A673 (cell line): ENCODE measurements around the gene SF3A2. TPM values are rescaled to one million over a fixed set of nuclear protein-coding genes. Genes with fewer than 3 reads are reported as not detected.
"Not testable (repeated sequence)": the region's sequence is repeated elsewhere in the genome, so short reads cannot be mapped to it uniquely, and the experiment has no call there.

Source experiments
- BruUV-seq: library from RNA; stranded (reverse); fragments of 400-500 nt; replicated peaks from 2 replicates; lab custom pipeline; 2021; lab: Mats Ljungman, UMichigan
- CTCF ChIA-PET: fragments of 300-600 bp; sonication (Branson Sonifier 250); formaldehyde crosslinking; loops from one replicate; lab custom pipeline; 2022; ENCODE audit warnings: antibody characterized with exemption; lab: Charles Lee
- POLR2A ChIA-PET: fragments of 300-600 bp; sonication (Branson Sonifier 250); formaldehyde crosslinking; loops from one replicate; lab custom pipeline; 2022; ENCODE audit warnings: antibody characterized with exemption; ENCODE audit not compliant: low non-redundant PET; lab: Charles Lee
- DNase-seq: peaks from one replicate; pipeline ENCODE4 v3.0.0-alpha.2; 2015; ENCODE audit warnings: low spot score
- H3K27ac ChIP-seq: fragments of 200-600 bp; sonication (generic); 2 replicates; pipeline ENCODE4 v1.5.1; 2016; ENCODE audit warnings: mixed run types, low read depth, mild to moderate bottlenecking, mixed read lengths, antibody characterized with exemption, low read length; ENCODE audit not compliant: poor library complexity, severe bottlenecking
- H3K27me3 ChIP-seq: fragments of 200-600 bp; sonication (generic); replicated peaks from 2 replicates; pipeline ENCODE4 v1.6.1; 2017; ENCODE audit warnings: mixed run types, low read depth, mild to moderate bottlenecking, mixed read lengths, antibody characterized with exemption, low read length; ENCODE audit not compliant: insufficient read depth, poor library complexity
- H3K36me3 ChIP-seq: fragments of 200-600 bp; sonication (generic); 2 replicates; pipeline ENCODE4 v1.6.1; 2016; ENCODE audit warnings: mixed run types, mild to moderate bottlenecking, mixed read lengths, antibody characterized with exemption, low read length; ENCODE audit not compliant: insufficient read depth, poor library complexity, severe bottlenecking
- H3K4me1 ChIP-seq: fragments of 200-600 bp; sonication (generic); 2 replicates; pipeline ENCODE4 v1.6.1; 2017; ENCODE audit warnings: mixed run types, mild to moderate bottlenecking, mixed read lengths, antibody characterized with exemption, low read length; ENCODE audit not compliant: insufficient read depth, poor library complexity, severe bottlenecking
- H3K4me3 ChIP-seq: fragments of 200-600 bp; sonication (generic); 2 replicates; pipeline ENCODE4 v1.5.1; 2016; ENCODE audit warnings: low read depth, mixed run types, mild to moderate bottlenecking, mixed read lengths, low read length; ENCODE audit not compliant: poor library complexity, severe bottlenecking
- H3K9me3 ChIP-seq: fragments of 200-600 bp; sonication (generic); 2 replicates; pipeline ENCODE4 v1.6.1; 2016; ENCODE audit warnings: mixed run types, low read depth, mild to moderate bottlenecking, mixed read lengths, antibody characterized with exemption, low read length; ENCODE audit not compliant: poor library complexity, severe bottlenecking
- EZH2 ChIP-seq: fragments of 200-600 bp; sonication (generic); IDR thresholded peaks from 2 replicates; pipeline ENCODE4 v1.6.1; 2017; ENCODE audit warnings: borderline replicate concordance, low read depth, mild to moderate bottlenecking, mixed read lengths, antibody characterized with exemption, low read length; ENCODE audit not compliant: poor library complexity, severe bottlenecking
- intact Hi-C: fragments of 100-400 bp; cut with micrococcal nuclease; formaldehyde crosslinking; loops from one replicate; pipeline ENCODE4 v1.10.0; 2022; ENCODE audit not compliant: unreplicated experiment
- total RNA-seq: library from RNA; stranded (reverse); gene quantifications from 2 replicates; pipeline ENCODE4 v1.2.3, GENCODE V29; 2021
- TF ChIP-seq, protein P1 (sequence below): fragments of 300-800, 200-600 bp; sonication (generic); conservative IDR thresholded peaks from 2 replicates; pipeline ENCODE4 v1.5.1; 2017; ENCODE audit warnings: low read depth, mild to moderate bottlenecking, antibody characterized with exemption, low read length, moderate library complexity, mixed read lengths

Gene SF3A2
- total RNA-seq, 1 experiment from 2014 or later = 187 TPM

DNA sequence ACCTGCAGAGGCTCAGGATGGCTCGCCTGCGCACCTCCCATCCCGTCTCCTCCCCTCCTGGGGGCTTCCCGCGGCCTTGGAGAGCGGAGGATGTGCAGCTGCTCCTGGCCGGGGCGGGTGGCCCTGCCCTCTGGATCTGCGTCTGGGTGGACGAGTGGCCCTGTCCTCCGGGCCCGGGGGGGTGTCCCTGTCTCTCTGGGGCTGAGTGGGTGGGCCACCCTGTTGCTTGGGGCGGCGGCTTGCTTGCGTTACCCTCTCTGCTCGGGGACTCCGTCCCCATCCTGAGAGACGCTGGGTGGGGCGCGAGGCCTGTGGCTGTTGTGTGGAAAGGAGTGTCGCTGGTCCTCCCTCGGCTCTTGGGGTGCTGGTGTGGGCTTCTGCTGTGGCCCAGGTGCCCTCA, 38.3 kb upstream of the SF3A2 start:
- peaks cover 21% of the 10 kb centered on the region for H3K36me3 ChIP-seq
- intact Hi-C loops = no loop called here

DNA sequence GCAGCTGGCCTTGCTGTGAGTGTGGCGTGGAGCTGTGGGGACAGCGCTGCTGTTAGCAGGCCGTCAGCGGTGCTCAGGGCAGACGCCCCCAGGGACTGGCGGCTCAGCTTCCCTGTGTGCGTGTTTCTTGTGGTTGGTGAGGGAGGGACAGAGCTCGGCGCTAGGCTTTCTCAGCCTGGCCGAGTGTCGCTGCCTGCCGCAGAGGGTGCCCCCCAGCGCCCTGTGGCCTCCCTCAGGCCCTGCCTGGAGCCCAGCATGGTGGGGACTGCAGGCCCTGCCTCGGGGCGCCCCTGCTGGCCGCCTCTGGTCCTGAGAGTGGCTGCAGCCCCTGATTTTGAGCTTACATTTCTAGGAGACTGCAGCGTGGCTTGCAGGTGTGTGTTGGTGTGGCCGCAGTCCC, 37.4 kb upstream of the SF3A2 start:
- intact Hi-C loops = no loop called here
- ChIA-PET CTCF (interaction anchor here (0.6 kb wide), 1 partner anchor 54 kb away, joined by 3 read pairs; no protein-coding TSS in a partner anchor), POLR2A (no interaction called here)
- TF ChIP-seq EZH2 = no peak
- TF ChIP-seq, protein P1, sequence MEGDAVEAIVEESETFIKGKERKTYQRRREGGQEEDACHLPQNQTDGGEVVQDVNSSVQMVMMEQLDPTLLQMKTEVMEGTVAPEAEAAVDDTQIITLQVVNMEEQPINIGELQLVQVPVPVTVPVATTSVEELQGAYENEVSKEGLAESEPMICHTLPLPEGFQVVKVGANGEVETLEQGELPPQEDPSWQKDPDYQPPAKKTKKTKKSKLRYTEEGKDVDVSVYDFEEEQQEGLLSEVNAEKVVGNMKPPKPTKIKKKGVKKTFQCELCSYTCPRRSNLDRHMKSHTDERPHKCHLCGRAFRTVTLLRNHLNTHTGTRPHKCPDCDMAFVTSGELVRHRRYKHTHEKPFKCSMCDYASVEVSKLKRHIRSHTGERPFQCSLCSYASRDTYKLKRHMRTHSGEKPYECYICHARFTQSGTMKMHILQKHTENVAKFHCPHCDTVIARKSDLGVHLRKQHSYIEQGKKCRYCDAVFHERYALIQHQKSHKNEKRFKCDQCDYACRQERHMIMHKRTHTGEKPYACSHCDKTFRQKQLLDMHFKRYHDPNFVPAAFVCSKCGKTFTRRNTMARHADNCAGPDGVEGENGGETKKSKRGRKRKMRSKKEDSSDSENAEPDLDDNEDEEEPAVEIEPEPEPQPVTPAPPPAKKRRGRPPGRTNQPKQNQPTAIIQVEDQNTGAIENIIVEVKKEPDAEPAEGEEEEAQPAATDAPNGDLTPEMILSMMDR = peak; percentile 27; the same call in 1 of the 2 replicates
- Histone ChIP-seq H3K9me3 (no peaks in the 10 kb centered on the region), H3K4me1 (no peaks in the 10 kb centered on the region), H3K27me3 (no peaks in the 10 kb centered on the region), H3K27ac (no peak overlapping the region), H3K36me3 (peaks cover 16% of the 10 kb centered on the region), H3K4me3 (no peak overlapping the region)
- no TSS peak for BruUV-seq
- DNase-seq = no peak

More for the DNA sequence above, 38.3 kb upstream of the SF3A2 start:
- Histone ChIP-seq H3K4me1 (no peaks in the 10 kb centered on the region), H3K4me3 (no peak overlapping the region), H3K27me3 (no peaks in the 10 kb centered on the region), H3K27ac (no peak overlapping the region), H3K9me3 (no peaks in the 10 kb centered on the region)
- no TSS peak for BruUV-seq
- POLR2A ChIA-PET = no interaction called here
- no peak for DNase-seq
- CTCF ChIA-PET = no interaction called here
- TF ChIP-seq, protein P1 = no peak
- TF ChIP-seq EZH2 = no peak

DNA sequence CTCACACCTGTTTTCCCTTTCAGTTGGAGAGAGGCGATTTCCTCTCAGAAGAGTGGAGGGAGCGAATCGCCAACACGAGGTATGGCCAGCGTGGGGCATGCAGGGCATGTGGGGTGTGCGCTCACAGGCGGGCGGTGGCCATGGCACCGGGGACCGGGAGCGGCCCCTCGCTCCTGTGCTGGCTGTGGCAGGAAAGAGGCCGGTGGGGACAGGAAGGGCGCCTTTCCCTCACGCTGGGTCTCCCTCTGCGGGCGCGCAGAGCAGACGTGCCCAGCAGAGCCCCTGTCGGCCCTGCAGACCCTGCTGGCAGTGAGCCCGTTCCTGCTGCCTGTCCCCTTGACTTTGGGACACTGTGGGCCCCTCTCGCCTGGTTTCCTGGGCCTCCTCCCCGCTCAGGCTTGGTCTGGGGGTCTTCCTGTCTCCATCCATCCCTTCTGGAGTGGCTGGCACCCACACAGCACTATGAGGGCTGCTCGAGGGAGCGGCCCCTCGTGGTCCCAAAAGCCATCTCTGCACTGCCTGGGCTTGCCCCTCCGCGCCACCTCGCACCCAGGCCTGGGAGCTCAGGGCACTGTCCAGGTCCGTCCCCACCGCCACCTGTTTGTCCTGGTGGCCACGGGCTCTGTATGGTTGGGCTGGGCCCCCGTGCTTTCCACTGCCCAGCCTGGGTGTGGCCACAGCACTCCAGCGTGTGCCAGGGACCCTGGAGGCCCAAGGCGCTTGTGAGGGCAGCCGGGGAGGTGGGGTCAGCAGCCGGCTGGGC, 36.6 kb upstream of the SF3A2 start:
- peaks cover 11% of the 10 kb centered on the region for H3K36me3 ChIP-seq
- CTCF ChIA-PET = interaction anchor here (0.6 kb wide), 1 partner anchor 54 kb away, joined by 3 read pairs; no protein-coding TSS in a partner anchor
- H3K9me3 ChIP-seq = no peaks in the 10 kb centered on the region
- TF ChIP-seq, protein P1 = no peak
- no peak for TF ChIP-seq EZH2
- POLR2A ChIA-PET = no interaction called here
- intact Hi-C loops = no loop called here
- H3K27ac ChIP-seq = no peak overlapping the region
- H3K4me1 ChIP-seq = no peaks in the 10 kb centered on the region
- no peaks in the 10 kb centered on the region for H3K27me3 ChIP-seq
- no TSS peak for BruUV-seq
- DNase-seq = no peak
- H3K4me3 ChIP-seq = no peak overlapping the region

DNA sequence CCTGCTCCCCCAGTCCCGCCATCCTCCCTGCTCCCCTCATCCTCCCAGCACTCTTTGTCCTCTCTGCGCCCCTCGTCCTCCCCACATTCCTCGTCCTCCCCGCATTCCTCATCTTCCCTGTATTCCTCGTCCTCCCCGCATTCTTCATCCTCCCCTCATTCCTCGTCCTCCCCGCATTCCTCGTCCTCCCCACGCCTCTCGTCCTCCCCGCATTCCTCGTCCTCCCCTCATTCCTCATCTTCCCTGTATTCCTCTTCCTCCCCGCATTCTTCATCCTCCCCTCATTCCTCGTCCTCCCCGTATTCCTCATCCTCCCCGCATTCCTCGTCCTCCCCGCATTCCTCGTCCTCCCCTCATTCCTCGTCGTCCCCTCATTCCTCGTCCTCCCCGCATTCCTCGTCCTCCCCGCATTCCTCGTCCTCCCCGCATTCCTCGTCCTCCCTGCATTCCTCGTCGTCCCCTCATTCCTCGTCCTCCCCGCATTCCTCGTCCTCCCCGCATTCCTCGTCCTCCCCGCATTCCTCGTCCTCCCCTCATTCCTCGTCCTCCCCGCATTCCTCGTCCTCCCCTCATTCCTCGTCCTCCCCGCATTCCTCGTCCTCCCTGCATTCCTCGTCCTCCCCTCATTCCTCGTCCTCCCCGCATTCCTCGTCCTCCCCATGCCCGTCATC, 35.9 kb upstream of the SF3A2 start:
- H3K4me3 ChIP-seq, H3K9me3 ChIP-seq, POLR2A ChIA-PET, H3K4me1 ChIP-seq, CTCF ChIA-PET, H3K27ac ChIP-seq, H3K27me3 ChIP-seq, DNase-seq, intact Hi-C loops, BruUV-seq: not testable (repeated sequence)
- peaks cover 11% of the 10 kb centered on the region for H3K36me3 ChIP-seq
